H1 (cell line): Measurements from ENCODE around the gene CHCHD3. TPM values are rescaled to one million over a fixed set of nuclear protein-coding genes. Genes with fewer than 3 reads are reported as not detected.
"Not testable (repeated sequence)": the region's sequence is repeated elsewhere in the genome, so short reads cannot be mapped to it uniquely, and the experiment has no call there.

Experiments
- CTCF ChIA-PET: fragments of 300-600 bp; sonication (Branson Sonifier 250); formaldehyde crosslinking; loops from one replicate; lab custom pipeline; 2021; ENCODE audit not compliant: partially characterized antibody; lab: Charles Lee
- POLR2A ChIA-PET: fragments of 300-600 bp; sonication (Branson Sonifier 250); formaldehyde crosslinking; loops from one replicate; lab custom pipeline; 2021; ENCODE audit warnings: inconsistent platforms; ENCODE audit not compliant: partially characterized antibody; lab: Charles Lee
- DNase-seq, 2 experiments: peaks; one replicate each; pipeline versions ENCODE4 v3.0.0 to v3.0.0-alpha.2; 2010 to 2022; ENCODE audit warnings: low spot score in 2 of 2, low read depth in 1 of 2, mixed read lengths in 1 of 2
- FAIRE-seq: peaks from 2 replicates; lab custom pipeline; 2011; peaks lifted over from hg19 to GRCh38; lab: Jason Lieb, UNC
- H2AFZ ChIP-seq: 2 replicates; pipeline ENCODE4 v1.8.1; 2012; ENCODE audit warnings: low read length, inconsistent platforms
- H2AK5ac ChIP-seq: 2 replicates; pipeline ENCODE4 v1.6.1; 2013; ENCODE audit warnings: low read depth, low read length
- H2BK120ac ChIP-seq: replicated peaks from 2 replicates; pipeline ENCODE3; 2013; ENCODE audit warnings: low read depth, low read length, inconsistent platforms
- H2BK12ac ChIP-seq: 2 replicates; pipeline ENCODE4 v1.6.1; 2013; ENCODE audit warnings: low read depth, low read length
- H2BK15ac ChIP-seq: 2 replicates; pipeline ENCODE4 v1.6.1; 2013; ENCODE audit warnings: low read length
- H2BK20ac ChIP-seq: 2 replicates; pipeline ENCODE4 v1.6.1; 2013; ENCODE audit warnings: low read length
- H2BK5ac ChIP-seq: 2 replicates; pipeline ENCODE4 v1.6.1; 2013; ENCODE audit warnings: low read depth, low read length
- H3K14ac ChIP-seq: 2 replicates; pipeline ENCODE4 v1.6.1; 2013; ENCODE audit warnings: inconsistent platforms; ENCODE audit not compliant: insufficient read length
- H3K18ac ChIP-seq: 2 replicates; pipeline ENCODE4 v1.6.1; 2013; ENCODE audit warnings: low read length; ENCODE audit errors: extremely low read depth
- H3K23ac ChIP-seq: 2 replicates; pipeline ENCODE4 v1.6.1; 2013; ENCODE audit warnings: inconsistent platforms; ENCODE audit not compliant: insufficient read length
- H3K23me2 ChIP-seq: 2 replicates; pipeline ENCODE4 v1.6.1; 2013; ENCODE audit warnings: low read depth, low read length
- H3K27ac ChIP-seq: 2 replicates; pipeline ENCODE4 v1.6.1; 2011; ENCODE audit warnings: low read depth, low read length, inconsistent platforms
- H3K27me3 ChIP-seq, 4 experiments: replicated peaks in 1 of 4; 1 replicate in 1 of 4; 2 replicates in 3 of 4; pipeline versions ENCODE4 v1.6.1 to v1.8.1; 2011 to 2013; ENCODE audit warnings: low read length in 3 of 4, mild to moderate bottlenecking in 3 of 4, inconsistent platforms in 2 of 4, mixed read lengths in 2 of 4, moderate library complexity in 1 of 4; ENCODE audit not compliant: control insufficient read depth in 3 of 4, insufficient read depth in 3 of 4; ENCODE audit errors: extremely low read depth in 1 of 4
- H3K36me3 ChIP-seq, 4 experiments: 2 replicates each; pipeline versions ENCODE4 v1.6.1 to v1.8.1; 2011 to 2013; ENCODE audit warnings: mild to moderate bottlenecking in 4 of 4, low read length in 3 of 4, moderate library complexity in 2 of 4, control low read depth in 1 of 4, inconsistent platforms in 1 of 4; ENCODE audit not compliant: insufficient read depth in 4 of 4, control insufficient read depth in 2 of 4
- H3K4ac ChIP-seq: replicated peaks from 2 replicates; pipeline ENCODE3; 2013; ENCODE audit warnings: low read length, low read depth, mixed read lengths, inconsistent platforms; ENCODE audit not compliant: insufficient read length
- H3K4me1 ChIP-seq, 4 experiments: replicated peaks in 1 of 4; 1 replicate in 1 of 4; 2 replicates in 3 of 4; pipeline versions ENCODE4 v1.6.1 to v1.8.1; 2011 to 2013; ENCODE audit warnings: low read length in 3 of 4, inconsistent platforms in 2 of 4, mixed read lengths in 1 of 4; ENCODE audit not compliant: insufficient read depth in 4 of 4, control insufficient read depth in 3 of 4
- H3K4me2 ChIP-seq, 2 experiments: 2 replicates each; pipeline versions ENCODE4 v1.6.1 to v1.8.1; 2011 to 2013; ENCODE audit warnings: low read depth in 2 of 2, low read length in 2 of 2, control low read depth in 1 of 2, inconsistent platforms in 1 of 2, mild to moderate bottlenecking in 1 of 2; ENCODE audit not compliant: insufficient read depth in 1 of 2
- H3K4me3 ChIP-seq, 4 experiments: fragments of 200-600, 300-600 bp in 1 of 4; sonication (generic), shearing (Covaris generic), sonication (Bioruptor Twin) in 1 of 4; 2 replicates each; pipeline versions ENCODE4 v1.5.1 to v1.8.1; 2011 to 2016; ENCODE audit warnings: low read length in 4 of 4, low read depth in 3 of 4, control low read depth in 2 of 4, inconsistent platforms in 2 of 4, mild to moderate bottlenecking in 2 of 4, mixed read lengths in 1 of 4, moderate library complexity in 1 of 4; ENCODE audit not compliant: insufficient read depth in 2 of 4; ENCODE audit errors: extremely low read depth in 1 of 4
- H3K56ac ChIP-seq: replicated peaks from 2 replicates; pipeline ENCODE3; 2013; ENCODE audit warnings: low read depth, mild to moderate bottlenecking, mixed read lengths, low read length, inconsistent platforms; ENCODE audit not compliant: insufficient read length
- H3K79me1 ChIP-seq: 2 replicates; pipeline ENCODE4 v1.6.1; 2013; ENCODE audit warnings: low read depth, low read length, control low read depth
- H3K79me2 ChIP-seq, 2 experiments: 2 replicates each; pipeline versions ENCODE4 v1.6.1 to v1.8.1; 2012 to 2013; ENCODE audit warnings: low read length in 2 of 2, mild to moderate bottlenecking in 2 of 2, inconsistent platforms in 1 of 2; ENCODE audit not compliant: insufficient read depth in 2 of 2, control insufficient read depth in 1 of 2
- H3K9ac ChIP-seq, 4 experiments: replicated peaks in 1 of 4; 1 replicate in 1 of 4; 2 replicates in 3 of 4; pipeline versions ENCODE4 v1.6.1 to v1.8.1; 2011 to 2013; ENCODE audit warnings: low read depth in 3 of 4, low read length in 3 of 4, control low read depth in 2 of 4, mild to moderate bottlenecking in 2 of 4, moderate library complexity in 2 of 4, inconsistent platforms in 1 of 4; ENCODE audit errors: extremely low read depth in 1 of 4
- H3K9me3 ChIP-seq, 2 experiments: 2 replicates each; pipeline versions ENCODE4 v1.6.1 to v1.8.1; 2012 to 2013; ENCODE audit warnings: mild to moderate bottlenecking in 2 of 2, moderate library complexity in 2 of 2, control low read depth in 1 of 2, inconsistent platforms in 1 of 2, low read depth in 1 of 2, low read length in 1 of 2, mixed read lengths in 1 of 2; ENCODE audit not compliant: insufficient read depth in 2 of 2
- H4K20me1 ChIP-seq, 2 experiments: replicated peaks in 1 of 2; 2 replicates each; pipeline versions ENCODE3 to v1.8.1; 2011 to 2013; ENCODE audit warnings: inconsistent platforms in 2 of 2, low read length in 2 of 2, mild to moderate bottlenecking in 1 of 2; ENCODE audit not compliant: insufficient read depth in 2 of 2, control insufficient read depth in 1 of 2
- H4K5ac ChIP-seq: 2 replicates; pipeline ENCODE4 v1.6.1; 2013; ENCODE audit warnings: low read length, low read depth, mixed read lengths, inconsistent platforms; ENCODE audit not compliant: insufficient read length
- H4K8ac ChIP-seq: 2 replicates; pipeline ENCODE4 v1.8.0; 2013; ENCODE audit warnings: mild to moderate bottlenecking, moderate library complexity, low read length, inconsistent platforms; ENCODE audit not compliant: insufficient read depth; ENCODE audit errors: extremely low read depth
- H4K91ac ChIP-seq: replicated peaks from 2 replicates; pipeline ENCODE3; 2013; ENCODE audit warnings: low read length, mixed read lengths, inconsistent platforms; ENCODE audit not compliant: insufficient read length
- whole genome bisulfite sequencing, 2 experiments: shearing (Covaris generic) in 1 of 2; methylation state at CpG; one replicate each; pipeline versions ENCODE4 v1.1.6 to v1.1.7; 2013 to 2015; ENCODE audit warnings: low lambda C conversion rate in 2 of 2, mixed read lengths in 2 of 2, inconsistent platforms in 1 of 2, low coverage in 1 of 2, missing lambda C conversion rate in 1 of 2; ENCODE audit not compliant: insufficient replicate concordance in 2 of 2, insufficient coverage in 1 of 2, insufficient read length in 1 of 2; ENCODE audit errors: extremely low coverage in 1 of 2, missing lambda C conversion rate in 1 of 2; 5-methylcytosine and 5-hydroxymethylcytosine counted together
- polyA plus RNA-seq, 7 experiments: library from polyadenylated mRNA; depleted of rRNA in 3 of 7; stranded (reverse) in 5 of 7; unstranded in 2 of 7; fragments of >200 nt in 5 of 7; fragments of 200-250 nt in 2 of 7; gene quantifications; 1 replicate in 5 of 7; 2 replicates in 1 of 7; 4 replicates in 1 of 7; pipeline versions ENCODE4 v1.2.1 to v1.2.3, GENCODE V29; 2011 to 2013; ENCODE audit warnings: missing spikeins in 2 of 7, mixed read lengths in 2 of 7
- total RNA-seq: library from RNA; stranded (reverse); fragmentation: NEBNext Ultra II Directional; extraction: Animal tissue kit (Norgen Biotek cat#: 25700); gene quantifications from 2 replicates; pipeline ENCODE4 v1.2.1, GENCODE V29; 2021

CHCHD3 gene
- total and polyA plus RNA-seq, 2 of the 8 experiments (the other 6 are each of a cell fraction or from before 2014, with no cell fraction given): 42.9 to 137 TPM

- DNase-seq, H3K9me3 ChIP-seq, H4K5ac ChIP-seq, H3K18ac ChIP-seq, H2AFZ ChIP-seq, H2BK12ac ChIP-seq, H4K8ac ChIP-seq, H3K9ac ChIP-seq, H3K14ac ChIP-seq, H3K4ac ChIP-seq, H2BK15ac ChIP-seq, H3K4me1 ChIP-seq, POLR2A ChIA-PET, H3K79me2 ChIP-seq, H3K79me1 ChIP-seq, H2BK20ac ChIP-seq, H2BK5ac ChIP-seq, FAIRE-seq, H3K4me2 ChIP-seq, H3K27me3 ChIP-seq, H4K91ac ChIP-seq, H3K27ac ChIP-seq, H3K23me2 ChIP-seq, H2BK120ac ChIP-seq, H3K23ac ChIP-seq, H3K4me3 ChIP-seq, H4K20me1 ChIP-seq, H3K56ac ChIP-seq, CTCF ChIA-PET, H2AK5ac ChIP-seq, H3K36me3 ChIP-seq: not testable (repeated sequence)
- WGBS, 2 experiments: 90% methylated on average over 3 of the region's 3 CpGs; no CpG with 5 or more reads in 1 of the 2 experiments
Measured at GRCh38 chr7:132902294-132902693, 179.6 kb downstream of the CHCHD3 start.
